ENCODE measurements around the gene TTC21A.

DNA sequence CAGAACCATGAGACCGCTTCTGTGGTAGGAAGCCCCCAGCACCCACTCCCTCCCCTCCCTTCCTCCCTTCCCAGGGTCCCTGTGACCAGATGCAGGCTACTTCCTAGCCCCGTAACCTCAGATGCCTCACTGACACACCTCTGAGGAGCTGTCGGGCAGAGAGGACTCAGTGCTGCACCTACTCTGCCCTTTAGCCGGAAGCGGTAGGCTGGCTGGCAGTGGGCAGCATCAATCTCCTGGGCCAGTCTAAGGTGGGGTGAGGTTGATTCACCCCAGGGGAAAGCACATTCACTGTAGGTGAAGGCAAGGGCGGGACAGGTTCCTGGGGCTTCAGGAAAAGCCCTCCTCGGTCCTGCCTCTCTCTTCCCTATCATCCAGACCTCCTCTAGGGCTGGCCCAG, 26.8 kb downstream of the TTC21A start:
- TF ChIP-seq POLR2A (IDR thresholded peaks at IDR 0.05) = no peak
- TF ChIP-seq, protein P1, sequence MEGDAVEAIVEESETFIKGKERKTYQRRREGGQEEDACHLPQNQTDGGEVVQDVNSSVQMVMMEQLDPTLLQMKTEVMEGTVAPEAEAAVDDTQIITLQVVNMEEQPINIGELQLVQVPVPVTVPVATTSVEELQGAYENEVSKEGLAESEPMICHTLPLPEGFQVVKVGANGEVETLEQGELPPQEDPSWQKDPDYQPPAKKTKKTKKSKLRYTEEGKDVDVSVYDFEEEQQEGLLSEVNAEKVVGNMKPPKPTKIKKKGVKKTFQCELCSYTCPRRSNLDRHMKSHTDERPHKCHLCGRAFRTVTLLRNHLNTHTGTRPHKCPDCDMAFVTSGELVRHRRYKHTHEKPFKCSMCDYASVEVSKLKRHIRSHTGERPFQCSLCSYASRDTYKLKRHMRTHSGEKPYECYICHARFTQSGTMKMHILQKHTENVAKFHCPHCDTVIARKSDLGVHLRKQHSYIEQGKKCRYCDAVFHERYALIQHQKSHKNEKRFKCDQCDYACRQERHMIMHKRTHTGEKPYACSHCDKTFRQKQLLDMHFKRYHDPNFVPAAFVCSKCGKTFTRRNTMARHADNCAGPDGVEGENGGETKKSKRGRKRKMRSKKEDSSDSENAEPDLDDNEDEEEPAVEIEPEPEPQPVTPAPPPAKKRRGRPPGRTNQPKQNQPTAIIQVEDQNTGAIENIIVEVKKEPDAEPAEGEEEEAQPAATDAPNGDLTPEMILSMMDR (IDR thresholded peaks at IDR 0.05) = no peak
